PFSK-1 (cell line): Measurements from ENCODE around the gene TRH.

ENCODE experiments used
- FOXP2 ChIP-seq: optimal IDR thresholded peaks from 2 replicates; pipeline ENCODE3; 2011; ENCODE audit warnings: borderline replicate concordance, control low read depth, inconsistent platforms; ENCODE audit not compliant: insufficient read depth; ENCODE audit errors: extremely low read length, extremely low read depth
- POLR2AphosphoS5 ChIP-seq: IDR thresholded peaks from 2 replicates; pipeline ENCODE4 v1.6.1; 2012; ENCODE audit warnings: low read depth, mild to moderate bottlenecking, control low read depth, low read length, moderate library complexity
- SIN3A ChIP-seq: IDR thresholded peaks from 2 replicates; pipeline ENCODE4 v1.6.1; 2012; ENCODE audit warnings: mild to moderate bottlenecking, low read length, moderate library complexity, borderline replicate concordance; ENCODE audit not compliant: insufficient read depth
- TAF1 ChIP-seq: IDR thresholded peaks from 2 replicates; pipeline ENCODE4 v1.6.1; 2012; ENCODE audit warnings: low read length, control low read depth, borderline replicate concordance; ENCODE audit not compliant: insufficient read depth
- TF ChIP-seq, protein P1 (sequence below), 2 experiments: IDR thresholded peaks; 2 replicates each; pipeline versions ENCODE4 v1.6.1 to v1.8.0; 2011 to 2012; ENCODE audit warnings: low read depth in 2 of 2, low read length in 2 of 2, control low read depth in 1 of 2, inconsistent platforms in 1 of 2, mild to moderate bottlenecking in 1 of 2, moderate library complexity in 1 of 2; ENCODE audit not compliant: insufficient read depth in 1 of 2

The TRH gene

GRCh38 chr3:129971351-129972052 lies 3.0 kb upstream of the TRH start:
- TF ChIP-seq, protein P1, sequence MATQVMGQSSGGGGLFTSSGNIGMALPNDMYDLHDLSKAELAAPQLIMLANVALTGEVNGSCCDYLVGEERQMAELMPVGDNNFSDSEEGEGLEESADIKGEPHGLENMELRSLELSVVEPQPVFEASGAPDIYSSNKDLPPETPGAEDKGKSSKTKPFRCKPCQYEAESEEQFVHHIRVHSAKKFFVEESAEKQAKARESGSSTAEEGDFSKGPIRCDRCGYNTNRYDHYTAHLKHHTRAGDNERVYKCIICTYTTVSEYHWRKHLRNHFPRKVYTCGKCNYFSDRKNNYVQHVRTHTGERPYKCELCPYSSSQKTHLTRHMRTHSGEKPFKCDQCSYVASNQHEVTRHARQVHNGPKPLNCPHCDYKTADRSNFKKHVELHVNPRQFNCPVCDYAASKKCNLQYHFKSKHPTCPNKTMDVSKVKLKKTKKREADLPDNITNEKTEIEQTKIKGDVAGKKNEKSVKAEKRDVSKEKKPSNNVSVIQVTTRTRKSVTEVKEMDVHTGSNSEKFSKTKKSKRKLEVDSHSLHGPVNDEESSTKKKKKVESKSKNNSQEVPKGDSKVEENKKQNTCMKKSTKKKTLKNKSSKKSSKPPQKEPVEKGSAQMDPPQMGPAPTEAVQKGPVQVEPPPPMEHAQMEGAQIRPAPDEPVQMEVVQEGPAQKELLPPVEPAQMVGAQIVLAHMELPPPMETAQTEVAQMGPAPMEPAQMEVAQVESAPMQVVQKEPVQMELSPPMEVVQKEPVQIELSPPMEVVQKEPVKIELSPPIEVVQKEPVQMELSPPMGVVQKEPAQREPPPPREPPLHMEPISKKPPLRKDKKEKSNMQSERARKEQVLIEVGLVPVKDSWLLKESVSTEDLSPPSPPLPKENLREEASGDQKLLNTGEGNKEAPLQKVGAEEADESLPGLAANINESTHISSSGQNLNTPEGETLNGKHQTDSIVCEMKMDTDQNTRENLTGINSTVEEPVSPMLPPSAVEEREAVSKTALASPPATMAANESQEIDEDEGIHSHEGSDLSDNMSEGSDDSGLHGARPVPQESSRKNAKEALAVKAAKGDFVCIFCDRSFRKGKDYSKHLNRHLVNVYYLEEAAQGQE (IDR thresholded peaks at IDR 0.05; ENCODE audit: insufficient read depth in 1 of 2, low read depth in 2 of 2, low read length in 2 of 2) = no peak
- TF ChIP-seq FOXP2 (no peak), POLR2AphosphoS5 (no peak), SIN3A (no peak), TAF1 (no peak)

GRCh38 chr3:129972301-129972700 lies 2.2 kb upstream of the TRH start:
- TF ChIP-seq FOXP2 = no peak
- TF ChIP-seq, protein P1 (IDR thresholded peaks at IDR 0.05; ENCODE audit: insufficient read depth in 1 of 2, low read depth in 2 of 2, low read length in 2 of 2) = no peak
- TF ChIP-seq SIN3A = no peak
- no peak for TF ChIP-seq POLR2AphosphoS5
- no peak for TF ChIP-seq TAF1

DNA sequence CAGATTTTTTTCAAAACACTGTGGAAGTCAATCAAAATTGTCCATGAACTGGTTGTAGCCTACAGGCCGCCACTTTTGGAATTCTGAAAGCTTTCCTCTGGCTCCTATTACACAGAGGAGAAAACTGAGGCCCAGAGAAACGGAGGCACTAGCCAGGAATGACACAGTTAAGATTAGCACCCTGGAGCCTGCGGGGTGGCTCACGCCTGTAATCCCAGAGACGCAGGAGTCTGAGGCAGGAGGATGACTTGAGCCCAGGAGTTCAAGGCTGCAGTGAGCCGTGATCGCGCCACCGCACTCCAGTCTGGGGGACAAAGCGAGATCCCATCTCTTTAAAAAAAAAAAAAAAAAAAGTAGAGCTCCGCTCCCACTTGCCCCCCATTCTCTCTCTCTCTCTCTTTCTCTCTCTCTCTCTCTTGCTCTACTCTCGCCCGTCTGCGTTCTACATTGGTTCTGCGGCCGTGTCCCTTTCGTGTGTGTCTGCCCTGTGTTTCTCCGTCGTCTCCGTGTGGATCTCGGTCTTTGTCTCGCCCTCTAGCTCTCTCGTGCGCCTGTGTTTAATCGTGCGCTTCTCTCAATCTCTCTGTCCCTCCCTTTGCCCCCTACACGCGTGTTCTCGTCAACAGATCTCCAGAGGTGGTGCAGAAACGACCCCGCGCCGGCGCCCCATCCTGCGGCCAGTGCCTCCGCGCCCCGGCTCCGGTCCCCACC lies 512 bp upstream of the TRH start:
- no peak for TF ChIP-seq FOXP2
- TF ChIP-seq TAF1 = no peak
- TF ChIP-seq SIN3A = no peak
- TF ChIP-seq, protein P1 (IDR thresholded peaks at IDR 0.05; ENCODE audit: insufficient read depth in 1 of 2, low read depth in 2 of 2, low read length in 2 of 2) = no peak
- TF ChIP-seq POLR2AphosphoS5 = no peak

DNA sequence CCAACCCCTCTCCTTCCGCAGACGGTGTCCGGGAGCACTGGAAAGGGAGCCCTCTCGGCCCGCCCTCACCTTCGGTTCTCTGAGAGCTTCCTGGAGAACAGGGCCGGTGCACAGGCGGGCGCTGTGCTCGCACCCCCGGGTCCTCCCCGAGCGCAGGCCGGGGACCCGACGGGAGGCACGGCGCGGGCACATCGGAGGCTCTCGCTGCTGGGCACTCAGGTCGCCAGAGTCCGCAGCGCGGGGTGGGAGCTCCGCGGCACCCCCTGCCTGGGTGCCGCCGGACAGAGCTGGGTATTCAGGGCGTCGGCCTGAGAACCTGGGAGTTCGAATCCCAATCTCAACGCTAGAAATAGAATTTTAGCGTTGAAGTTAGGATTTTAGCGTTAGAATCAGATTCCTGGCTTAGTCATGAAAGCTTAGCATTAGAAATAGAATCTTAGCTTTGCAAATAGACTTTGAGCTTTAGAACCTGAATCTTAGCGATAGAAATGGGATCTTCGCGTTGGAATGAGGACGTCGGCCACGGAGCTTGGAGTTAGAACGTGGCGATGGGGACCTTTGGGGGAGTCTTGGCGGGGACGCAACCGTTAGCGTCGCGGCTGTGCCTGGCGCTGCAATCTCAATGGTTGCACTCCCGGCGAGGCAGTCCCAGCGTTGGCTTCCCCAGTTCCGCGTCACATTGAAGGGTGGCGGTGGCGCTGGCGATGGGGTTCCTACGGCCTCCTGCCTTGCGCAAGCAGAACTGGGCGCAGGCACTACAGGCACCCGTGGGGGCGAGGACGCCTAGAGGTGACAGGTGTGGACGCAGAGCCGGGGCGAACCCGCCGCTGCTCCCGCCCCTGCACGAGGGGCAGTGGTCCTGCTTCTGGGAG lies 549 bp downstream of the TRH start:
- TF ChIP-seq FOXP2 (no peak), TAF1 (no peak), POLR2AphosphoS5 (no peak), SIN3A (no peak)
- TF ChIP-seq, protein P1 (IDR thresholded peaks at IDR 0.05; ENCODE audit: insufficient read depth in 1 of 2, low read depth in 2 of 2, low read length in 2 of 2) = no peak
